Omental fat pad (tissue), 4 donors: ENCODE measurements around the gene APOBEC3H. TPM values are rescaled to one million over a fixed set of nuclear protein-coding genes. Genes with fewer than 3 reads are reported as not detected.
A peak's percentile ranks its signal among the peaks of the same experiment; 100 is the strongest.

Experiments used
- ATAC-seq: fragments of 150-250 bp; one replicate; pipeline ENCODE4 v1.9.1; 2016; ENCODE audit warnings: mild to moderate bottlenecking, moderate library complexity; ENCODE audit not compliant: low FRiP score
- DNase-seq: peaks from one replicate; pipeline ENCODE4 v3.0.0-alpha.2; 2019; ENCODE audit warnings: low spot score
- total RNA-seq, 4 donors: library from RNA; depleted of rRNA; stranded (reverse); fragments of >200 nt; gene quantifications; one replicate each; pipeline ENCODE4 v1.1.0, GENCODE V29; 2016
- TF ChIP-seq, protein P1 (sequence below), 3 donors: fragments of 450-650 bp; IDR thresholded peaks; one replicate each; pipeline ENCODE4 v1.5.1; 2016 to 2017; ENCODE audit warnings: antibody characterized with exemption in 3 of 3, mild to moderate bottlenecking in 3 of 3, moderate library complexity in 2 of 3

APOBEC3H gene
- total RNA-seq, 4 donors from 2014 or later = 0.63 to 0.95 TPM; not detected in 2

DNA sequence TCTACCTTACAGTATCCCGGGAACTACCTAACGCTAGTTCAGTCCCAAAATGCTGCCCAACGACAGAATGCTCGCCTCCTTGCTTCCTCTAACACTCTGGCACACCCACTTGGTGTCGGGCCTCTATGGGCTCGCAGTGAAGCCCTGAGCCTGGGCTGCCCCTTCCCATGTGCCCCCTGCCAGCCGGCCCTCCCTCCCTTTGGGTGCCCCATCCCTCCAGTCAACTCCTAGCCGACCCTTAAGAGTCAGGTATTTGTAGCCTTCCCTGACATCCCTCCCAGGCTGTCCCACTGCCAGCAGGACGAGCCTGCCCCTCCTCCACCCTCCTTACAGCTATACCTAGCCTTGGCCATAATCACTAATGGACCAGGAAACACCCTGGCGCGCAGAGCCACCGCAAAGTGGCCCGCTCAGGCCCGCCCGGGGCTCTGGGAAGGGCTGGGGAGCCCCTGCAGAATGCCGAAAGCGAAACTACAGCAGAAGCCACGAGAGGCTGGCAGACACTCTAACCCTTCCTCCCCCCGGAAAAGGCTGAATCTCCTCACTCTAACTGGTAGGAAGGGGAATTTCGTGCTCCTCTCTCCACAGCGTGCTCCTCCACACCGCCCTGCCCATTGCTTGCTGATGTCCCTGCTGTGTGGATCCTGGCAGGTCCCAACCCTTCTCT lies 47.2 kb downstream of the APOBEC3H start:
- no peak for DNase-seq
- ATAC-seq = peak; percentile 56

DNA sequence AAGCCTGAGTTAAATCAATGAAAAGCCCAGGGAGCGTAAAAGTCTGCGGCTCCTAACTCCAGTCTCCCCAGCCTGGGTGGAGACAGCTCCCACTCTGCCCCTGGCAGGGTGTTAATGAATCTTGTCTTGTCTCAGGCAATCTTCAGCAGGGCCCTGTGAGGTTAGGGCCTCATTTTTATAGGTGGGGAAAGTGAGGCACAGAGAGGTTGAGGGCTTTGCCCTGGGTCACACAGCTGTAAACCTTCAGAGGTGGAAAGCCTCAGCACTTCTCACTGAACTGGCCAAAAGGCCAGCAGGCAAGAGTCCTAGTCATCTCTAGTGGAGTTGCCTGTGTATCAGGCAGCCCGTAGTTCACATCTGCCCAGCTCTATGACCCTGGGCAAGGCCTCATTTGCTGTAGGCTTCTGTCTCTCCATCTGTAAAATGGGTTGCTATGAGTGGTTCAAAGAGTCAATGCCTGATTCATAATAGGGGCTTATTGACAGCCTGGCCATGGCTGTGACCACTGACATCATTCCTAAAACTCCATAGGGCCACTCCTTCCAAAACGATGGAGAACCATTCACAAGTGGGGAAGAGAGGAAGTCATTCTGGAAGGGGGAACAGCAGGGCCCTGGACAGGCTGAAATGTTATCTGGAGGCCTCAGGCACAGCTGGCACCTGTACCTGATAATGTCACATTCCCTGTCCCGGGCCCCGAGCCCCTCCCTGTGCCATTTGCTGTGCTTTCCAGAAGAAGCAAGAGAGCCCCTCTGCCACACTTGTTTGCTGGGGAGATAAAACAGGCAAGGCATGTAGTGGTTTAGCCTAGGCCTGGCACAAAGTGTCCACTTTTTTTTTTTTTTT lies 49.4 kb downstream of the APOBEC3H start:
- ATAC-seq = no peak

More for the DNA sequence above, 47.2 kb downstream of the APOBEC3H start:
- TF ChIP-seq, protein P1, sequence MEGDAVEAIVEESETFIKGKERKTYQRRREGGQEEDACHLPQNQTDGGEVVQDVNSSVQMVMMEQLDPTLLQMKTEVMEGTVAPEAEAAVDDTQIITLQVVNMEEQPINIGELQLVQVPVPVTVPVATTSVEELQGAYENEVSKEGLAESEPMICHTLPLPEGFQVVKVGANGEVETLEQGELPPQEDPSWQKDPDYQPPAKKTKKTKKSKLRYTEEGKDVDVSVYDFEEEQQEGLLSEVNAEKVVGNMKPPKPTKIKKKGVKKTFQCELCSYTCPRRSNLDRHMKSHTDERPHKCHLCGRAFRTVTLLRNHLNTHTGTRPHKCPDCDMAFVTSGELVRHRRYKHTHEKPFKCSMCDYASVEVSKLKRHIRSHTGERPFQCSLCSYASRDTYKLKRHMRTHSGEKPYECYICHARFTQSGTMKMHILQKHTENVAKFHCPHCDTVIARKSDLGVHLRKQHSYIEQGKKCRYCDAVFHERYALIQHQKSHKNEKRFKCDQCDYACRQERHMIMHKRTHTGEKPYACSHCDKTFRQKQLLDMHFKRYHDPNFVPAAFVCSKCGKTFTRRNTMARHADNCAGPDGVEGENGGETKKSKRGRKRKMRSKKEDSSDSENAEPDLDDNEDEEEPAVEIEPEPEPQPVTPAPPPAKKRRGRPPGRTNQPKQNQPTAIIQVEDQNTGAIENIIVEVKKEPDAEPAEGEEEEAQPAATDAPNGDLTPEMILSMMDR (IDR thresholded peaks at IDR 0.05) = no peak

DNA sequence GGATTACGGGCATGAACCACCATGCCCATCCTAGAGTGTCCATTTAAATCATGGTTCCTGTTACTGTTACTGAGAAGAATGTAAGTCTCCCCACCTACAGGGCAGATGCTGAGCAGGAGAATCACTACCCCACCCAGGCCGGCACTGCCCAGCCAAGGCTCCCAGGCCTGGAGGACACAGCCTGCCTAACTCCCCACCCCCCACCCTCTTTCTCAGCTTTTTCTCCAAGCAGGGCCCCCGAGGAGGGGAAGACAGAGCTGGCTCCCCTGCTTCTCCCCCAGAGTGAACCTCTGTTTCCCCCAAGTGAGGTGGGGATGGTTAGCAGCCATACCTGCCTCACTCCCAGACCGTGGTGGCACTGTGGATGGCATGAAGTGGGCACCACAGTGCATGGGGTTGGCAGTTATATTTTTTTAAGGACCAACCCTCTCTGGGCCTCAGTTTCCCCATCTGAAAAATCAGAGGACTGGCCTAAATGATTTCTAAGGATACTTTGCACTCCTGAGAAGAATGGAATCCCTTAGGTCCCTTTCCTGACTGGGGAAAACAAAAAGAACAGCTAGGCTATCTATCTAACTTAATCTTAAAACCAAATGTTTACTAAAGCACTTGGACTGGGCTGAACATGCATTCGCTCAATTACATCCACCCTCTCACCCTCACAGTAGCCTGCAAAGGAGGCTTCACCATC lies 50.4 kb downstream of the APOBEC3H start:
- TF ChIP-seq, protein P1 (IDR thresholded peaks at IDR 0.05) = no peak
- ATAC-seq (no peak), DNase-seq (no peak)

More for the DNA sequence above, 49.4 kb downstream of the APOBEC3H start:
- no peak for DNase-seq
- TF ChIP-seq, protein P1 (IDR thresholded peaks at IDR 0.05) = no peak

DNA sequence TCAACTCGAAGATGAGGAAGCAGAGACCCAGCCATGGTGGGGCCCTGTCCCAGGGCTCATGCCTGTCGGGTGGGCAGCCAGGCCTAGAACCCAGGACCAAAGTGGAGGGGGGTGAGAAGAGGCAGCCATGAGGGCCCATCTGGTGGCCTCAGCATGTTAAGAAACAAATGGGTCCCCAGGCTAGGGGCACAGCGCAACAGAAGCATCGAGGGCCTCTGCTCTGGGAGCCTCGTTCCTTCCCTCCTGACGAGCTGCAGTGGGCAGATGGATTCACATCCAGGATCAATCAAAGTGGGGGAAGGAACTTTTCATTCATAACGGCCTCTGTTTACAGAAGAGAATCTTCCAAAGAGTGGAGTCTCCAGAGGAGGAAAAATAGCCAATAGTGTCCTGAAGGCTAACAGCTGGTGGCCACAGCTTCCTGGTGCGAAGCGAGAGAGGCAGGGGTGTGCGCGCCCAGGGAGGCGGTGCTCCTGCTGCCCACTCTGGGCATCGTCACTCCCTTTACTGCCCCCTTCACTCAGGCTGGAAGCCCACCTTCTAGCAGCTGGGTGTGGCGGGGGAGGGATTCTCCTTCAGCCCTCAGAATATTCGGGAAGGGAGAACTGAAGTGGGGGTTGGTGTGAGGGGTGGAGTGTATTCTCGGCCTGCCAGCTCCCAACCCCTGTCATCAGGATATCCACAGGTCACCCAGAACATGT lies 51.1 kb downstream of the APOBEC3H start:
- DNase-seq (no peak), ATAC-seq (no peak)
- TF ChIP-seq, protein P1 (IDR thresholded peaks at IDR 0.05) = no peak

DNA sequence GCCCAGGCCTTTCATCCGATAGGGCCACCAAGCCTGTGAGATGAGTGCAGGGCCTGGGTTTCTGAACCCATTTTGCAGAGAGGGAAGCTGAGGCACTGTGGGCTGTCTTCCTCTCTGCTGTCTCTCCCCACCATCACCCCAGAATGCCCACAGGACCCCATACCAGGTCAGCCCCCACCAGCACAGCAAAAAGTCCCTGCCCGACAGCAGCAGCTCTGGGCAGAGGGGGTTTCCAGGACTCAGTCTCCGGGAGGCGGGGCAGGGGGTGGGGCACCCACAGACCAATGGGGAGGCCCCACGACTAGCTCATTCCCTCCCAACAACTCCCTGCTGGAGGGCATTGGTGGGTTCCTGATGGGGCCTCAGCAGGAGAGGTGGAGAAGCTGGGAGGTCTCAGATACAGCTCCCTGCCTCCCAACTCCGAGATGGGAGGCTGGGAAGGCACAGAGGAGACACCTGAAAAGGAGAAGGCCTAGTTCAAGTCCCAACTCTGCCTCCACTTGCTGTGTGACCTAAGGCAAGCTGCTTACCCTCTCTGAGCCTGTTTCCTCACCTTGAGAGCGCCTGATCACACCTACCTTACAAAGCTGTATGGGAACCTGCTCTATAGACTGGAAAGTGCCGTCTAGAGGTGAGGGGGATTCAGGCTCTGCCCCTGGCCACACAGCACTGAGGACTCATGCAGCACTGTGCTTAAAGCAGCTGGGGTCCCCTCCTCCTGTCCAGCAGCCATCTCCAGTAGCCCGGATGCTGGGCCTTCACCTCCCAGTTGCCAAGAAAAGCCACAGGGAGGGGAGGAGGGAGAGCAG lies 51.9 kb downstream of the APOBEC3H start:
- DNase-seq (no peak), ATAC-seq (no peak)

More for the DNA sequence above, 51.9 kb downstream of the APOBEC3H start:
- TF ChIP-seq, protein P1 (IDR thresholded peaks at IDR 0.05) = no peak
